Tibial nerve (tissue), 4 donors: ENCODE measurements around the gene FRMPD1.

ENCODE experiments used
- CTCF ChIP-seq, 5 experiments: fragments of 200-600 bp in 3 of 5; fragments of 450-650 bp in 2 of 5; sonication (generic) in 3 of 5; IDR thresholded peaks; one replicate each; pipeline ENCODE4 v1.5.1; 2016 to 2019; ENCODE audit warnings: antibody characterized with exemption in 5 of 5, mild to moderate bottlenecking in 3 of 5, moderate library complexity in 2 of 5
- EP300 ChIP-seq, 2 donors: sonication (generic); formaldehyde crosslinking; IDR thresholded peaks; one replicate each; pipeline ENCODE4 v1.6.1; 2017; ENCODE audit warnings: antibody characterized with exemption in 2 of 2, mild to moderate bottlenecking in 1 of 2
- POLR2A ChIP-seq, 2 donors: fragments of 450-650 bp; IDR thresholded peaks; one replicate each; pipeline ENCODE4 v1.6.1; 2017; ENCODE audit warnings: antibody characterized with exemption in 2 of 2, mild to moderate bottlenecking in 2 of 2, moderate library complexity in 2 of 2

GRCh38 chr9:37746448-37747270 is 95.9 kb downstream of the FRMPD1 start:
- TF ChIP-seq CTCF (IDR thresholded peaks at IDR 0.05), result no peak
- no peak for TF ChIP-seq POLR2A (IDR thresholded peaks at IDR 0.05)
- no peak for TF ChIP-seq EP300 (IDR thresholded peaks at IDR 0.05)
